ENCODE data around the gene C16orf92. TPM values are rescaled to one million over a fixed set of nuclear protein-coding genes. Genes with fewer than 3 reads are reported as not detected.

C16orf92 gene
- total and polyA plus RNA-seq, 2 of the 8 experiments (the other 6 are each of a cell fraction or from before 2014, with no cell fraction given) = not detected

DNA sequence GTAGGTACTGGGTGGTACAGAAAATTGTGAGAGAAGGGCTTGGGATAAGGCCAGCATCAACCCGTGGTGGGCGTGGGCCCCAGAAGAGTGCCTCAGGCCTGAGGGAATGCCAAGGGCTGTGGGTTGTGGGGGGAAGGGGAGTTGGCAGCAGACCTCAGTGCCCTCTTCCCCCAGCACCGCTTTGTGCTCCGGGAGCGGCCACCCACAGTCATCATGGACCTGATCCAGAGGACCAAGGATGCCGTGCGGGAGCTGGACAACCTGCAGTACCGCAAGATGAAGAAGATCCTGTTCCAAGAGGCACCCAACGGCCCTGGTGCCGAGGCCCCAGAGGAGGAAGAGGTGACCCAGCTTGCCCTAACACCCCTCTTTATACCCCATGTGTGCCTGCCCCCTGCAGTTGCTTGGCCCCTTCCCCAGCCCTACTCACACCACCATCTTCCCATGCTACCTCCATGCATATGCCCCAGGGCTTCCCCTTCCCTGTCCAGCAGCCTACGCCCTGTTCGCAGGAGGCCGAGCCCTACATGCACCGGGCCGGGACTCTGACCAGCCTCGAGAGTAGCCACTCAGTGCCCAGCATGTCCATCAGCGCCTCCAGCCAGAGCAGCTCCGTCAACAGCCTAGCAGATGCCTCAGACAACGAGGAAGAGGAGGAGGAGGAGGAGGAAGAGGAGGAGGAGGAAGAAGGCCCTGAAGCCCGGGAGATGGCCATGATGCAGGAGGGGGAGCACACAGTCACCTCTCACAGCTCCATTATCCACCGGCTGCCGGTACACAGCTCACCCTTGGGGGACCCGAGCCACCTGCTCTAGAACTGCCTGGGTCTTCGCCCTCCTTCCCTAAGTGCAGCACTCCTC is 40.2 kb upstream of the C16orf92 start:
- Histone ChIP-seq H3K23me2 (ENCODE audit: low read depth, low read length) (no peaks in the 10 kb centered on the region), H3K27ac (ENCODE audit: low read depth, low read length) (no peak overlapping the region), H2AFZ (ENCODE audit: low read length) (no peak overlapping the region), H3K4ac (replicated peaks; ENCODE audit: insufficient read length, low read depth, low read length) (no peak overlapping the region), H4K8ac (ENCODE audit: extremely low read depth, insufficient read depth, low read length) (no peak overlapping the region; the same call in 1 of the 2 replicates), H3K18ac (ENCODE audit: extremely low read depth, low read length) (no peak overlapping the region), H3K4me2 (ENCODE audit: insufficient read depth in 1 of 2, low read depth in 2 of 2, low read length in 2 of 2) (no peak overlapping the region), H2BK5ac (ENCODE audit: low read depth, low read length) (no peak overlapping the region), H3K79me2 (ENCODE audit: control insufficient read depth in 1 of 2, insufficient read depth in 2 of 2, low read length in 2 of 2) (no peaks in the 10 kb centered on the region; a peak in 1 of 4 replicates), H3K27me3 (replicated peaks in 1 of 4; ENCODE audit: control insufficient read depth in 3 of 4, extremely low read depth in 1 of 4, insufficient read depth in 3 of 4, low read length in 3 of 4) (no peaks in the 10 kb centered on the region), H2BK120ac (replicated peaks; ENCODE audit: low read depth, low read length) (no peak overlapping the region), H2AK5ac (ENCODE audit: low read depth, low read length) (no peak overlapping the region), H3K14ac (ENCODE audit: insufficient read length) (no peak overlapping the region), H2BK20ac (ENCODE audit: low read length) (no peak overlapping the region), H3K56ac (replicated peaks; ENCODE audit: insufficient read length, low read depth, low read length) (no peak overlapping the region), H2BK12ac (ENCODE audit: low read depth, low read length) (no peak overlapping the region), H4K20me1 (replicated peaks in 1 of 2; ENCODE audit: control insufficient read depth in 1 of 2, insufficient read depth in 2 of 2, low read length in 2 of 2) (peaks cover 0 to 2% of the 10 kb centered on the region in 2 experiments), H3K9ac (replicated peaks in 1 of 4; ENCODE audit: extremely low read depth in 1 of 4, low read depth in 3 of 4, low read length in 3 of 4) (no peak overlapping the region), H3K4me3 (ENCODE audit: extremely low read depth in 1 of 4, insufficient read depth in 2 of 4, low read depth in 3 of 4, low read length in 4 of 4) (no peak overlapping the region), H4K5ac (ENCODE audit: insufficient read length, low read depth, low read length) (no peak overlapping the region), H3K9me3 (ENCODE audit: insufficient read depth in 2 of 2, low read depth in 1 of 2, low read length in 1 of 2) (no peaks in the 10 kb centered on the region), H3K79me1 (ENCODE audit: low read depth, low read length) (peaks cover 7% of the 10 kb centered on the region; the same call in 1 of the 2 replicates), H4K91ac (replicated peaks; ENCODE audit: insufficient read length, low read length) (no peak overlapping the region), H3K4me1 (replicated peaks in 1 of 4; ENCODE audit: control insufficient read depth in 3 of 4, insufficient read depth in 4 of 4, low read length in 3 of 4) (no peaks in the 10 kb centered on the region), H2BK15ac (ENCODE audit: low read length) (no peak overlapping the region), H3K23ac (ENCODE audit: insufficient read length) (no peak overlapping the region), H3K36me3 (ENCODE audit: control insufficient read depth in 2 of 4, insufficient read depth in 4 of 4, low read length in 3 of 4) (peaks cover 21 to 90% (median 69%) of the 10 kb centered on the region in 4 experiments)
- 96% methylated on average over 24 of the region's 24 CpGs; no CpG with 5 or more reads in 1 of the 2 experiments for WGBS, 2 experiments (ENCODE audit: extremely low coverage in 1 of 2, insufficient coverage in 1 of 2, insufficient read length in 1 of 2, insufficient replicate concordance in 2 of 2, low coverage in 1 of 2, low lambda C conversion rate in 2 of 2, missing lambda C conversion rate in 1 of 2)
- CTCF ChIA-PET (ENCODE audit: partially characterized antibody) = interaction anchor here (1.2 to 1.7 kb wide), 3 partner anchors 11 to 50 kb away, joined by 3 read pairs; no protein-coding TSS in a partner anchor
- POLR2A ChIA-PET (ENCODE audit: partially characterized antibody) = interaction anchor here (1.1 to 2.7 kb wide), 4 partner anchors 9 to 21 kb away, joined by 3 to 8 read pairs (median 4); partner anchors contain the start of genes HIRIP3 and TAOK2
- no peak for DNase-seq (ENCODE audit: low read depth in 1 of 2, low spot score in 2 of 2)
- FAIRE-seq = no peak
- TF ChIP-seq TAF7 (optimal IDR thresholded peaks at IDR 0.05; ENCODE audit: borderline replicate concordance, low read depth, low read length) (no peak), BACH1 (IDR thresholded peaks at IDR 0.05; ENCODE audit: low read length) (no peak), ASH2L (IDR thresholded peaks at IDR 0.05; ENCODE audit: low read length) (no peak), CBX8 (IDR thresholded peaks at IDR 0.05; ENCODE audit: borderline replicate concordance, low read depth, low read length) (no peak), USF2 (IDR thresholded peaks at IDR 0.05; ENCODE audit: low read length) (no peak), RFX5 (IDR thresholded peaks at IDR 0.05; ENCODE audit: borderline replicate concordance, low read depth, low read length) (no peak), SIRT6 (IDR thresholded peaks at IDR 0.05; ENCODE audit: low read length) (no peak)
- TF ChIP-seq, protein P1, sequence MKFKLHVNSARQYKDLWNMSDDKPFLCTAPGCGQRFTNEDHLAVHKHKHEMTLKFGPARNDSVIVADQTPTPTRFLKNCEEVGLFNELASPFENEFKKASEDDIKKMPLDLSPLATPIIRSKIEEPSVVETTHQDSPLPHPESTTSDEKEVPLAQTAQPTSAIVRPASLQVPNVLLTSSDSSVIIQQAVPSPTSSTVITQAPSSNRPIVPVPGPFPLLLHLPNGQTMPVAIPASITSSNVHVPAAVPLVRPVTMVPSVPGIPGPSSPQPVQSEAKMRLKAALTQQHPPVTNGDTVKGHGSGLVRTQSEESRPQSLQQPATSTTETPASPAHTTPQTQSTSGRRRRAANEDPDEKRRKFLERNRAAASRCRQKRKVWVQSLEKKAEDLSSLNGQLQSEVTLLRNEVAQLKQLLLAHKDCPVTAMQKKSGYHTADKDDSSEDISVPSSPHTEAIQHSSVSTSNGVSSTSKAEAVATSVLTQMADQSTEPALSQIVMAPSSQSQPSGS (IDR thresholded peaks at IDR 0.05; ENCODE audit: low read length) = no peak
- TF ChIP-seq, protein P2, sequence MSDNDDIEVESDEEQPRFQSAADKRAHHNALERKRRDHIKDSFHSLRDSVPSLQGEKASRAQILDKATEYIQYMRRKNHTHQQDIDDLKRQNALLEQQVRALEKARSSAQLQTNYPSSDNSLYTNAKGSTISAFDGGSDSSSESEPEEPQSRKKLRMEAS (IDR thresholded peaks at IDR 0.05) = no peak

Measured in H1 (cell line).